Neural progenitor cell (in vitro differentiated cells): ENCODE measurements around the gene TBC1D3B. TPM values are rescaled to one million over a fixed set of nuclear protein-coding genes. Genes with fewer than 3 reads are reported as not detected.
"Not testable (repeated sequence)": the region's sequence is repeated elsewhere in the genome, so short reads cannot be mapped to it uniquely, and the experiment has no call there.

Experiments
- DNase-seq: peaks from one replicate; pipeline ENCODE4 v3.0.0-alpha.2; 2016; ENCODE audit warnings: low spot score
- H2AFZ ChIP-seq: fragments of 200-600 bp; sonication (generic); replicated peaks from 2 replicates; pipeline ENCODE4 v1.6.1; 2016; ENCODE audit warnings: antibody characterized with exemption
- H3F3A ChIP-seq: fragments of 200-600 bp; sonication (generic); 2 replicates; pipeline ENCODE4 v1.6.1; 2016; ENCODE audit warnings: antibody characterized with exemption, low read depth
- H3K27ac ChIP-seq: fragments of 200-600 bp; sonication (generic); 2 replicates; pipeline ENCODE4 v1.5.1; 2016; ENCODE audit warnings: mild to moderate bottlenecking
- H3K27me3 ChIP-seq: fragments of 200-600 bp; sonication (generic); 2 replicates; pipeline ENCODE4 v1.6.1; 2016; ENCODE audit warnings: mild to moderate bottlenecking, moderate library complexity
- H3K36me3 ChIP-seq: fragments of 200-600 bp; sonication (generic); 2 replicates; pipeline ENCODE4 v1.5.1; 2016
- H3K4me1 ChIP-seq: fragments of 200-600 bp; sonication (generic); 2 replicates; pipeline ENCODE4 v1.6.1; 2016; ENCODE audit warnings: mixed run types
- H3K4me2 ChIP-seq: fragments of 200-600 bp; sonication (generic); 2 replicates; pipeline ENCODE4 v1.6.1; 2016
- H3K4me3 ChIP-seq: fragments of 200-600 bp; sonication (generic); 2 replicates; pipeline ENCODE4 v1.5.1; 2016
- H3K79me2 ChIP-seq: fragments of 200-600 bp; sonication (generic); 2 replicates; pipeline ENCODE4 v1.6.1; 2016; ENCODE audit warnings: low read depth
- H3K9ac ChIP-seq: fragments of 200-600 bp; sonication (generic); 2 replicates; pipeline ENCODE4 v1.6.1; 2016
- H3K9me3 ChIP-seq: fragments of 200-600 bp; sonication (generic); 2 replicates; pipeline ENCODE4 v1.5.1; 2016; ENCODE audit warnings: low read depth
- H4K20me1 ChIP-seq: fragments of 200-600 bp; sonication (generic); 2 replicates; pipeline ENCODE4 v1.6.1; 2016; ENCODE audit warnings: low read depth
- H3K27ac Mint-ChIP-seq: 3 replicates; pipeline ENCODE4 v1.8.0; 2021; ENCODE audit warnings: mixed read lengths
- H3K27me3 Mint-ChIP-seq: 2 replicates; pipeline ENCODE4 v1.8.0; 2022; ENCODE audit warnings: low read depth, mild to moderate bottlenecking, inconsistent platforms, moderate library complexity, mixed read lengths; ENCODE audit not compliant: insufficient read depth
- H3K36me3 Mint-ChIP-seq: 3 replicates; pipeline ENCODE4 v1.8.0; 2021; ENCODE audit warnings: mixed read lengths
- H3K4me1 Mint-ChIP-seq: 3 replicates; pipeline ENCODE4 v1.8.0; 2021; ENCODE audit warnings: mixed read lengths
- H3K4me3 Mint-ChIP-seq: 3 replicates; pipeline ENCODE4 v1.8.0; 2021; ENCODE audit warnings: mild to moderate bottlenecking, moderate library complexity, mixed read lengths
- H3K9me3 Mint-ChIP-seq: 3 replicates; pipeline ENCODE4 v1.8.0; 2020; ENCODE audit warnings: mixed read lengths
- CTCF ChIP-seq: fragments of 200-600 bp; sonication (generic); IDR thresholded peaks from 2 replicates; pipeline ENCODE4 v1.5.1; 2017; ENCODE audit warnings: antibody characterized with exemption, mild to moderate bottlenecking
- EZH2 ChIP-seq: fragments of 200-600 bp; sonication (generic); IDR thresholded peaks from 2 replicates; pipeline ENCODE4 v1.6.1; 2017; ENCODE audit warnings: antibody characterized with exemption, mild to moderate bottlenecking, moderate library complexity
- EZH2phosphoT487 ChIP-seq: fragments of 200-600 bp; sonication (generic); IDR thresholded peaks from 2 replicates; pipeline ENCODE4 v1.6.1; 2017; ENCODE audit warnings: antibody characterized with exemption
- total RNA-seq: library from RNA; depleted of rRNA; stranded (reverse); fragments of >200 nt; gene quantifications from 2 replicates; pipeline ENCODE4 v1.2.3, GENCODE V29; 2015; ENCODE audit warnings: low replicate concordance

TBC1D3B gene
- total RNA-seq, 1 donor from 2014 or later, result not detected

- H3K27ac ChIP-seq, result no peak overlapping the region
- no peaks in the 10 kb centered on the region for H3F3A ChIP-seq
- H3K9me3 Mint-ChIP-seq, result no peaks in the 10 kb centered on the region
- H3K4me3 ChIP-seq, result no peak overlapping the region
- no peaks in the 10 kb centered on the region for H3K79me2 ChIP-seq
- no peaks in the 10 kb centered on the region for H3K36me3 Mint-ChIP-seq
- H3K27ac Mint-ChIP-seq, result no peak overlapping the region
- no peak for DNase-seq
- no peaks in the 10 kb centered on the region for H3K27me3 ChIP-seq
- peaks cover 4% of the 10 kb centered on the region for H3K4me1 Mint-ChIP-seq
- no peak overlapping the region for H3K4me3 Mint-ChIP-seq
- TF ChIP-seq EZH2phosphoT487 (no peak), CTCF (no peak), EZH2 (no peak)
- no peak overlapping the region for H3K9ac ChIP-seq
- no peak overlapping the region for H2AFZ ChIP-seq
- no peaks in the 10 kb centered on the region for H3K36me3 ChIP-seq
- no peaks in the 10 kb centered on the region for H4K20me1 ChIP-seq
- H3K4me2 ChIP-seq, result no peak overlapping the region
- peaks cover 3% of the 10 kb centered on the region for H3K27me3 Mint-ChIP-seq
- H3K4me1 ChIP-seq, result peaks cover 6% of the 10 kb centered on the region
- H3K9me3 ChIP-seq, result no peaks in the 10 kb centered on the region
Observed at GRCh38 chr17:36205637-36206485, 29.4 kb upstream of the TBC1D3B start.

GRCh38 chr17:36204724-36205500 lies 28.5 kb upstream of the TBC1D3B start:
- H3K36me3 Mint-ChIP-seq, result no peaks in the 10 kb centered on the region
- no peak overlapping the region for H3K27ac Mint-ChIP-seq
- Histone ChIP-seq H3K9ac (no peak overlapping the region), H3K9me3 (no peaks in the 10 kb centered on the region), H3K4me2 (no peak overlapping the region), H3K4me3 (no peak overlapping the region), H3K4me1 (peaks cover 6% of the 10 kb centered on the region), H4K20me1 (no peaks in the 10 kb centered on the region), H3K27me3 (no peaks in the 10 kb centered on the region), H3K27ac (no peak overlapping the region), H3F3A (no peaks in the 10 kb centered on the region), H2AFZ (no peak overlapping the region), H3K36me3 (no peaks in the 10 kb centered on the region), H3K79me2 (no peaks in the 10 kb centered on the region)
- TF ChIP-seq CTCF, result no peak
- TF ChIP-seq EZH2, result no peak
- no peak for TF ChIP-seq EZH2phosphoT487
- H3K9me3 Mint-ChIP-seq, result no peaks in the 10 kb centered on the region
- H3K27me3 Mint-ChIP-seq, result peaks cover 1% of the 10 kb centered on the region
- no peak overlapping the region for H3K4me3 Mint-ChIP-seq
- peaks cover 4% of the 10 kb centered on the region for H3K4me1 Mint-ChIP-seq
- no peak for DNase-seq

- Mint-ChIP-seq H3K4me1 (peaks cover 4% of the 10 kb centered on the region), H3K36me3 (no peaks in the 10 kb centered on the region)
- H2AFZ ChIP-seq, result no peak overlapping the region
Observed at GRCh38 chr17:36203335-36203734, 26.9 kb upstream of the TBC1D3B start.

GRCh38 chr17:36201506-36201905 lies 25.1 kb upstream of the TBC1D3B start:
- H3K27me3 Mint-ChIP-seq, H3K9me3 ChIP-seq, H3K79me2 ChIP-seq, H3K27me3 ChIP-seq, H3K4me1 ChIP-seq, H3K4me1 Mint-ChIP-seq, H3K36me3 Mint-ChIP-seq, H3K27ac Mint-ChIP-seq, H3K4me2 ChIP-seq, H2AFZ ChIP-seq, H4K20me1 ChIP-seq, H3K36me3 ChIP-seq, DNase-seq, H3F3A ChIP-seq, H3K4me3 ChIP-seq, H3K9ac ChIP-seq, H3K27ac ChIP-seq, H3K4me3 Mint-ChIP-seq, H3K9me3 Mint-ChIP-seq: not testable (repeated sequence)

More at GRCh38 chr17:36203335-36203734, 26.9 kb upstream of the TBC1D3B start:
- no peak overlapping the region for H3K4me3 ChIP-seq
- H3K4me2 ChIP-seq, result no peak overlapping the region
- no peak overlapping the region for H3K27ac ChIP-seq
- no peaks in the 10 kb centered on the region for H3K9me3 Mint-ChIP-seq
- TF ChIP-seq CTCF, result no peak
- no peak for TF ChIP-seq EZH2
- TF ChIP-seq EZH2phosphoT487, result no peak
- no peak overlapping the region for H3K4me3 Mint-ChIP-seq
- H3K9me3 ChIP-seq, result no peaks in the 10 kb centered on the region
- H3F3A ChIP-seq, result no peaks in the 10 kb centered on the region
- no peak overlapping the region for H3K27ac Mint-ChIP-seq
- no peaks in the 10 kb centered on the region for H3K79me2 ChIP-seq
- H4K20me1 ChIP-seq, result no peaks in the 10 kb centered on the region
- DNase-seq, result no peak
- no peaks in the 10 kb centered on the region for H3K27me3 Mint-ChIP-seq
- H3K9ac ChIP-seq, result no peak overlapping the region
- peaks cover 6% of the 10 kb centered on the region for H3K4me1 ChIP-seq
- H3K27me3 ChIP-seq, result no peaks in the 10 kb centered on the region
- no peaks in the 10 kb centered on the region for H3K36me3 ChIP-seq

- DNase-seq, H3K9me3 Mint-ChIP-seq, H2AFZ ChIP-seq, H3K36me3 ChIP-seq, H3K36me3 Mint-ChIP-seq, H4K20me1 ChIP-seq, H3K4me3 ChIP-seq, H3K4me2 ChIP-seq, H3K27me3 Mint-ChIP-seq, H3K9ac ChIP-seq, H3F3A ChIP-seq, H3K4me1 ChIP-seq, H3K27ac ChIP-seq, H3K4me1 Mint-ChIP-seq, H3K4me3 Mint-ChIP-seq, H3K79me2 ChIP-seq, H3K27me3 ChIP-seq, H3K9me3 ChIP-seq, H3K27ac Mint-ChIP-seq: not testable (repeated sequence)
Observed at GRCh38 chr17:36201102-36201501, 24.7 kb upstream of the TBC1D3B start.
